HT-29 (cell line): ENCODE data around the gene TNNT3. TPM values are rescaled to one million over a fixed set of nuclear protein-coding genes. Genes with fewer than 3 reads are reported as not detected.
"Not testable (repeated sequence)": the region's sequence is repeated elsewhere in the genome, so short reads cannot be mapped to it uniquely, and the experiment has no call there.

Source experiments
- DNase-seq: peaks from one replicate; pipeline ENCODE4 v3.0.0-alpha.2; 2015; ENCODE audit warnings: low spot score
- total RNA-seq: library from RNA; depleted of rRNA; stranded (reverse); fragments of >200 nt; shearing (Covaris generic); gene quantifications from 2 replicates; pipeline ENCODE4 v1.2.3, GENCODE V29; 2014

Gene TNNT3
- total RNA-seq, 1 experiment from 2014 or later = not detected

DNA sequence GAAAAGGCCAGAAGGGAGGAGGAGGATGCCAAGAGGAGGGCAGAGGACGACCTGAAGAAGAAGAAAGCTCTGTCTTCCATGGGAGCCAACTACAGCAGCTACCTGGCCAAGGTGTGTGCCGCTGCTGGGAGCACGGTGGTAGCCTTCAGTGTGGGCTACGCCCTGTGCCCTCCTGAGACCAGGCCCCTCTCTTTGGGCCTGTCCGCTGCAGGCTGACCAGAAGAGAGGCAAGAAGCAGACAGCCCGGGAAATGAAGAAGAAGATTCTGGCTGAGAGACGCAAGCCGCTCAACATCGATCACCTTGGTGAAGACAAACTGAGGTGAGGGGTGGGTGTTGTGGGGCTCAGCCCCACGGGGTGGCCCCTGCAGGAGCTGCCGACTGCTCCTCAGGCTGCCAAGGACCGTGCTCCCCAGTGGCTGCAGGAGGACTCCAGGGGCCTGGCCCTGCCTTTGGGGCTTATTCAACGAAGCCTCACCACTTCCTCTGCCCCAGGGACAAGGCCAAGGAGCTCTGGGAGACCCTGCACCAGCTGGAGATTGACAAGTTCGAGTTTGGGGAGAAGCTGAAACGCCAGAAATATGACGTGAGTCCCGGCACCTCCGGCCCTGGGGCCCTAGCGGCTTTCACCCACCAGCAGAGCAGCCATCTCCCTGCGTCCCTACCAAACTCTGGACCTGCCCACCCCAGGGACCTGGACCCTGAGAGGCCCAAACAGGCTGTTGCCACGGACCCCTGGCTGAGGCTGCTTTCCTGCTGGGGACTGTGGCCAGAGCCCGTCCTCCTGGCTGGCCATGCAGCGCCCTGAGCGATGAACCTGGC, 15.0 kb downstream of the TNNT3 start:
- no peak for DNase-seq

DNA sequence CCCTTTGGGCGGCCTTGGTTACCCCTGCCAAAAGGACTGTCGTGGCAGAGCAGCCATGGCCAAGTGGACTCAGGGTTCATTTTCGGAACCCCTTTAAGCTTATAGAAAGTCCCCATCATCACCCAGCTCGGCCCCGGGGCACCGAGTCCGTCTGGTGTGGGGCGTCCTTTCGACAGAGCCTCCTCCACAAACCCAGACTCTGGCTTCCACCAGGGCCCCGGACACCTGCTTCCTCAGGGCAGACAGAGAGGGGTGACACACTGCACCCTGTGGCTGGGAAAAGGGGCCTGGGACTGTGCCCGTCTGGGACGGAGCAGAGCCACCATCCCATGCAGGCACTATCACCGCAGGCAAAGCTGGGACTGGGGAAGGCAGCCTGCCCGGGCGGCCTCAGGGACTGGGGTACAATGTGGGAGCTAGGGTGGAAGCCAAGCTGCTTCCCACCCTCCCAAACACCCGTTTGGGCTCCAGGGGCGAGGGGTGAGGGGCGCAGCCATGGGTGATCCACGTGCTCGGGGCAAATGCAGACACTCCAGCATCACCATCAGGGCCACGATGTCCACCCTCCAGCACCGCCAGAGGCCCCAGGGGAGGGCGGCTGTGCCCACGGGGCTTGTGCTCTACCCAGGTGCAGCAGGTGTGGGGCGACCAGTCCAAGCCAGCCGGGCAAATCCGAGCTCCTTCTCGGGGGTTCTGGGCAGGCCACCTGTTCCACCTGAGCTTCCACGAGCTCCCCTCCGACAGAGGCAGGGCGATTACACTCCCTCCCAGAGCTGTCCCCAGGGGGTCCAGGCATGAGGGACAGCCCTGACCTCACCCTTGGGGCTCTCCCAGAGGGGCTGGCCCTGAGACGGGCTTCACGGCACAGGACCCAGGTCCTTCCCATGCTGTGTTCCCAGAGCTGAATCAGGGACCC, 15.9 kb downstream of the TNNT3 start:
- DNase-seq = no peak

DNA sequence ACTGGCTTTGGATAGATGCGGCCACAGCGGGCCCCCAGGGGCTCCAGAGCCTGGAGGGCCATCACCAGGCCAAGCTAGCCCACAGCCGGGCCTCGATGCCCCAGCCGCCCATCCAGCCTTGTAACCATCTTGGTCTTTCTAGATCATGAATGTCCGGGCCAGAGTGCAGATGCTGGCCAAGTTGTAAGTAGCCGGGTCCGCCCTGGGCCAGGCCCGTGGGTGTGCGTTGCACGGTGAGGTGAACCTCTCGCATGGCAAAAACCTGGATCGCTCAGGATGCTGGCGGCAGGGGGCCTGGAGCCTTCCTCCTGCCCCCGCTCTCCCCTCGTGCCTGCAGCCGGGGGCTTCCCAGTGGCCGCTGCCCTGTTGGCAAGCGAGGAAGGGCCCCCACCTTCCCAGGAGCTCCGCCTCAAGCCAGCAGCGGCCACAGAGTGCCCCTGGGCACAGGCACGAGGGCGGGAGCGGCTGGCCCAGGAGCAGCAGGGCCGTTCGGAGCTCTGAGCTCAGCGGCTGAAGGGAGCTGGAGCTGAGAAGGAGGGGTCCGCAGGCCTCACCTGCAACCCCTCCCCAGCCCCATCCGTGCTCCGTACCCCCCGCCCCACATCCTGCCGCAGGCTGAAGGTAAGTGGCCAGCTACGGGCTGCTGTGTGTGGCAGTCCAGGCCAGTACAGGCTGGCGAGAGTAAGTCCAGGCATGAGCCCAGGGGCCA, 16.7 kb downstream of the TNNT3 start:
- no peak for DNase-seq

DNA sequence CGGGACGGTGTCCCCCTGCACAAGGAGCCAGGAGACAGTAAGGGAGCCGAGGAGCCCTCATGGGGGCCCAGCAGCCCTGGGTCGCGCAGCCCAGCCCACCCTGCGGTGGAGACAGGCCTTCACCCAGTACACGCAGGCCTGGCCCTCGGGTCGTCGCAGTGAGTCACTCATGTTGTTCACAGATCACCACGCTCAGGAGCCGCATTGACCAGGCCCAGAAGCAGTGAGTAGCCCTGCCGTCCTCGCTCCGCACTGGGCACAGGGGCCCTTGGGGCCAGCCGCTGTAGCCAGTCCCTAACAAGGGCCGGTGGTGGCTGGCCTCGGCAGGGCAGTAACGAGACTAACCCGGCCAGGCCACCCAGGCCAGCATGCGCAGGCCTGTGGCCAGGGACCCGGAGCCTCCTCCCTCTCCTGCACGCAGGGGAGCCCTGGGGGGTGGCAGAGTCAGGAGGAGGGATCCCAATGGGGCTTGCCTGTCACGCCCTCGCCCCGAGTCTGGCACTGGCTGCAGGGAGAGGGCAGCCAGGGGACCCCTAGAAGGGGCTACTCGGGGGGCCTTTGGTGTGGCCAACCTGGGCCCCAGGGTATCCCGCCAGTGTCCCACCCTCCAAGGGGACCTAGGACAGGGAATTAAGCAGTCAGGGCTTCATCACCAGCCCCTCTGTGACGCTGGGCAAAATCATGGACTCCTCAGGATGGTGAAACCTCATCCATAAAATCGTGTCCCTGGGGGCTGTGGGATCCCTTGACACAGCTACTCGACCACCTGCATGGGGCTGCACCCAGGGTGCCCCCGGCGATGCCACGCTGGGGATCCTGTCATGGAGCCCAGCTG, 17.5 kb downstream of the TNNT3 start:
- no peak for DNase-seq

DNA sequence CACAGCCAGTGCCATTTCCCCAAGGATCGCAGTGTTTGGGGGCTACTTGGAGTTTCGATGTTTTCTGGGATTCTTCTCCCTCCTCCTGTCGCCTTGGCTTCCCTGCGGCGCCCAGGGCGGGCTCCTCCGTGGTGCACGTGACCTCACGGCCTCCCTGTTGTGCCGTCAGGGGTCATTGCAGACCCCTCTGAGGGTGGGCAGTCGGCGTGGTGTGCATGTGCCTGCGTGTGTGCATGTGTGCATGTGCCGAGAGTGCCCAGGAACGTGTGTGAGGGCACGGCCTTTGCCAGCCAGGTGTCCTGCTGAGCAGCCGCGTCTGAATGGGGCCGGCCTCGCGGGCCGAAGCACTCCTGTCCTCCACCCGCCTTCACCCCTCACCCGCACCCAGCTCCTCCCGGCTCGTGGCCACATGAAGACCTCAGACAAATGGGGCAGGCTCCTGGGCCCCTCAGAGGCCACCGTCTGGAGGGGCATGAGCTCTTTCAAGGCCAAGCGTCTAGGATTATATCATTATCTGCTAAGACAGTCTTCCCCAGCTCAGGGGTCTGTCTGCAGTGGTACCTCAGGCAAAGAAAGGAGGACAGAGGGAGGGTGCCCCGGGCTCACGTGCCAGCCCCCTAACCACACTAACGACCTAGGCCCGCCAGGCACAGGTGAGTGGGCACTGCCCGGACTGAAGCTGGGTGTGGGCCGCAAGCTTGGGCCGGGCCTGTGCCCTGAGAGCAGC, 18.3 kb downstream of the TNNT3 start:
- no peak for DNase-seq

DNA sequence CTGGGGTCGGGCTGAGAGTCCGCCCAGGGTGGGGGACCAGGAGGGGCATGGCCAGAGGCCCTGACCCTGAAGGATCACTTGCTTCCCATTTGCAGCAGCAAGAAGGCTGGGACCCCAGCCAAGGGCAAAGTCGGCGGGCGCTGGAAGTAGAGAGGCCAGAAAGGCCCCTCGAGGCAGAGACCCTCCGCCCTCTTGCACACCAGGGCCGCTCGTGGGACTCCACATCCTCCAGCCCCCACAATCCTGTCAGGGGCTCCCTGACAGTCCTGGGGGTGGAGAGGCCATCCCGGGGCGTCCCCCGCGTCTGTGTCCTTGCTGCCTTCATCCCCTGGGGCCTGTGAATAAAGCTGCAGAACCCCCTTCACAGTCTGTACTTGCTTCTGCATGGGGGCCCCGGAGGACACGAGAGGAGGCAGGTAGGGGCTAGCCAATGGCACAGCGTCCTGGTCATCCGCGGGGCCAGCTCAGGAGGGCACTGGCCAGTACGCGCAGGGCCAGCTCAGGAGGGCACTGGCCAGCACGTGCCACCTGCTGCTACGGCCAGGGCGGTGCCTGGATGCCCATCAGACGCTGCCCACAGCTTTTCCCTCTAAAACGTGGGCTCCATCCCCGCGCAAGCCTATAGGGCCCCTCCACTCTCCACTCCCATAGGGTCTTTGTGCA, 19.0 kb downstream of the TNNT3 start:
- no peak for DNase-seq

DNA sequence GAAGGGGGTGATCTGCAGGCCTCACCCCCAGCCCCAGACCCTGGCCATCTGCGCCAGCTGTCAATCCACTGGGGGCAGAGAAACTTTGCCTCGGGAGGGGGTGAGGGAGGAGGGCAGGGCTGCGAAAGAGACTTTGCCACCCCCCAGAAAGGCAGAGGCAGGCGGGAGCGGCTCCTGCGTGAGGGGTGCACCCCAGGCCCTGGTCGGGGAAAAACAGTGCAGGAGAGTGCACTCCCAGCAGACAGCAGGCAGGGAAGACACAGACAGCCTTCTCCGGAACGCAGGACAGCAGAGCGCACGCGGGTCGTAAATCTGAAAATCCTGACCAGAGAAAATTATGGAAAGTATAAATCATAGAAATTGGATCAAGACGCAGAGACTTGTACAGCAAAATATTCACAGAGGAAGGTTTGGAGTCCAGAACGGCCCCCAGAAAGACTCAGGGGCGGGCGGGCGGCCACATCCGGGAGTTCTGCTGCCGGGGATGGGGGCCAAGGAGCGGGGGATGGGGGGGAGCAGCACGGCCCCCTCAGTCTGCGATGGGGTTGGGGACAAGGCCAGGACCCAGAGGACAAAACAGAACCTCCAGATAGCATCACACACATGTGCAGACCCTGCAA, 19.6 kb downstream of the TNNT3 start:
- no peak for DNase-seq

DNA sequence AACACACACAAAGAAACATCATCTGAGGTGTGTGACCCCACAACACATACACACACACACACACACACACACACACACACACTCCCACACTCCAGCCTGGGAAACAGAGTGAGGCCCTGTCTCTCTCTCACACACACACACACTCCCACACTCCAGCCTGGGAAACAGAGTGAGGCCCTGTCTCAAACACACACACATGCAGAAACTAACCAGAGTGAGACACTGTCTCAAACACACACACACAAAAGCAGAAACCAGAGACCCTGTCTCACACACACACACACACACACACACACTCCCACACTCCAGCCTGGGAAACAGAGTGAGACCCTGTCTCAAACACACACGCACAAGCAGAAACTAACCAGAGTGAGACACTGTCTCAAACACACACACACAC, 20.3 kb downstream of the TNNT3 start:
- DNase-seq = not testable (repeated sequence)

DNA sequence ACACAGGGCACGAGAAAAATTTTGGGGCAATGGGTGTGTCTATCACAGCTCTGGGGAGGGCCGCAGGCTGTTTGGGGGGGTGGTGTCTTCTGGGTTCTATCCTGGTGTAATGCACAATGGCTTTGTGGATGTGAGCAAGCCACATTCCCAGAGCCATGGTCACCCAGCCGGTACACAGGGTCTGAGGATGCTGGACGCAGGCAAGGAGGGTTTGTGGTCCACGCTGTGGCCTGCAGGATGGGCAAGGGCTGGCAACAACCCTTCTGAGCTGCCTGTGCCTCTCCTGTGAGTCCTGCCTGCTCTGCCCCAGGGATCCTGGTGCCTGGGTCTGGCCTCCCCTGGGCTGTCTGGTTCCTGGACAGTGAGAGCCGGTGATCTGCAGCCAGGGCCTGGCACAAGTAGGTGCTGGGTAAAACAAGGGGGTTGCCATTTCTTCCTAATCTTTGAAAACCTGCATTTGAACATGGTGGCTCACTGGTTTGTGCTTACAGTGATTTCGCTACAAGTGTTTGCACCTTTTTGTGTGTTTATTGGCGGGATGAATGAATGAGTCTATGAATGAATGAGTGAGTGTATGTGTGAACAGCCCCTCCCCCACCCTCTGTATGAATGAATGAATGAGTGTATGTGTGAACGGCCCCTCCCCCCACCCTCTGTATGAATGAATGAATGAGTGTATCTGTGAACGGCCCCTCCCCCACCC, 23.2 kb downstream of the TNNT3 start:
- no peak for DNase-seq

DNA sequence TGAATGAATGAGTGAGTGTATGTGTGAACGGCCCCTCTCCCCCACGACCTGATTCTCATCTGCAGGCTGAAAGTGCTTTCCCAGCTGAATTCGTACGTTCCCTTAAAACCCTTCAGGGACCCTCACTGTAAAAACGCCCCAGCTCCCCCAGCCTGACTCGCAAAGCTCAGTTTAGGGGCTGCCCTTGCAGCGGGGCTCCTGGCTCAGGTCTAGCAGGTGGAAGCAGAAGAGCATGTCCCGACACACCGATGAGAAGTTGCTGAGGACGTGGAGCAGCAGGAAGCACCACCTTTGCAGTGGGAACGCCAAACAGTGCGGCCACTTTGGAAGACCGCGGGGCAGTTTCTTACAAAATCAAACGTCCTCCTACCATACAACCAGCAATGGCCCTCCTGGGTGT, 24.1 kb downstream of the TNNT3 start:
- DNase-seq = no peak

DNA sequence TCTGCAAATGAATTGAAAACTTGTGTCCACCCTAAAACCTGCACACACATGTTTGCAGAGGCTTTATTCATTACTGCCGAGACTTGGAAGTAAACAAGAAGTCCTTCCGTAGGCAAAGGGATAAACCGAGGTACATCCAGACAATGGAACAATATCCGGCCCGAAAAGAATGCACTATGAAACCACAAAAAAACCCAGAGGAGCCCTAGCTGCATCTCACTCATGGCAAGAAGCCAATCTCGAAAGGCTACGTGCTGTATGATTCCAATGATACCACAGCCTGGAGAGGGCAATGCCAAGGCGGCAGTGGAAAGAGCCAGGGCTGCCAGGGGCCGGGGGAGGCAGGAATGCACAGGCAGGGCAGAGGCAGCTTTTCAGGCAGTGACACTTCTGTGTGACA, 24.5 kb downstream of the TNNT3 start:
- DNase-seq = peak; percentile 41

DNA sequence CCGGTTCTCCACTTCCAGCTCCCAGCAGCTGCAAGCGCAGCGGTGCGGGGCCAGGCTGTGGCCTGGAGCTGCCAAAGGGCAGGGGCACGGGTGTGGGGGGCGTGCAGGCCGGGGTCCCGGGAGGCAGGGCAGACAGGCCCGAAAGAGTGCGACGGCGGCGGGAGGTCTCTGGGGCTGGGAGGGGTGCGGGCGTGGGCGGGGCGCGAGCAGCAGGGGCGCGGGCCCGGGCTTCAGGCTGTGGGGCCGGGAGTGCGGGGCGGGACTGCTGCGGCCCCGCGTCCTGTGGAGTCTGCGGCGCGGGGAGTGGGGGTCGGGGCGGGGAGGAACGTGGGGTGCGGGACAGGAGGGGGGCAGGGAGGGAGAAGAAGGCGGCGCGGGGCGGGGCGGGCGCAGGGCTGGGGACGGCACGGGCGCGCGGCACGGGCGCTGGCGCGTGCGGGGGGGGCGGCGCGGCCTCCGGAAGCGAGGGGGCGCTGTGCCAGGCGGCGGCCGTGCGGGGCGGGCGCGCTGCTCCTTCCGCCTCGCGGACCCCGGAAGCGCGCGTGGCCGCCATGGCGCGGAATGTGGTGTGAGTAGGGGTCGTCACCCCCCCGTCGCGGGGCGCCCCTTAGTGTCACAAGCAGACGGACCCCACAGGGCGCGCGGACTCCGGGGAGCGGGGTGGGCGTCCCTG, 27.4 kb downstream of the TNNT3 start, which contains the start of gene MRPL23:
Gene MRPL23, plus strand, starts transcription at position 521 of the 673 bp plus-strand sequence. Its CDS starts 31 bp downstream, at position 552.
- no peak for DNase-seq

DNA sequence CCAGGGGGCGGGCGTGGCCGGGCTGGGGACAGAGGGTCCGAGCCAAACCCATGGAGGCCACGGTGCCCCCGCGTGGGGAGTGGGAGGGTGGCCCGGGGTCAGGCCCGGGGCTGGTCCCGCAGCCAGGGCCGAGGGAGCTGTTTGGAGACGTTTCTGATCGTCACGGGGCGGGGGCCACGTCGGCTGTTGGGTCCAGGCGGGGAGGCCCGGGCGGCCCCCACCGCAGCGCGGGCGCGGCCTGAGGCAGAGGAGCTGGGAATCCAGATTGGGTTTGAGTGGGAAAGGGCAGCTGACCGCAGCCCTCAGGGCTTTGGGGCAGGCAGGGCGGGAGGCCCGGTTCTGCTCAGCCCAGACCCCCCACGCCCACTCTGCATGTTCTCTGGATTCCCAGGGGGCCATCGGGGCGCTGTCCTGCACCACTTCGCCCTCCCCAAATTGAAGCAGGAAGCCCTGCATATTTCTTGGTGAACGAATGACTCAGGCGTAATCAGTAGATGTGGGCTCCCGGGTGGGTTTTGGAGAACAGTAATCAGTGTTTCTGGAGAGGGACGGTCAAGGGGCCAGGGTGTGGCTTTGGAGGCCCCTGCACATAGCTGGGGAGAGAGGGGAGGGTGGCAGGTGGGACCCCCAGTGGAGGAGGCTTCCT, 28.2 kb downstream of the TNNT3 start:
- no peak for DNase-seq

DNA sequence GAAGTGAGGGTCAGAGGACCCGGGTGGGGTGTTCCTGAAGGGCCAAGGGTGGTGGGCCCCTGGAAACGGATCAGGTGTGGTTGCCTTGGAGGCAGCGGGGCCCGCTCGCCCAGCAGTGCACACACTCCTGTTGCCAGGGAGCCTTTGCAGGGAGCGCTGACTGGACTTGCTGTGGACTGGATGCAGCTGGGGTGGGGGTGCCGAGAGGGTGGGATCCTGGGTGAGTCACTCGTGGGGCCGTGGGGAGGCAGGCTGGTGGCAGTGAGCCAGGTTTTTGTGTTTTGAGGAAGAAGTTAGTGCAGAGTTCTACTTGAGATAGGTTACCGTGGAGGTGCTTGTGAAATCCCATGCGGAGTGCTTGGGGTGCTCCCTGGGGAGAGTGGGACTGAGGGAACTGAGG, 28.9 kb downstream of the TNNT3 start:
- no peak for DNase-seq

DNA sequence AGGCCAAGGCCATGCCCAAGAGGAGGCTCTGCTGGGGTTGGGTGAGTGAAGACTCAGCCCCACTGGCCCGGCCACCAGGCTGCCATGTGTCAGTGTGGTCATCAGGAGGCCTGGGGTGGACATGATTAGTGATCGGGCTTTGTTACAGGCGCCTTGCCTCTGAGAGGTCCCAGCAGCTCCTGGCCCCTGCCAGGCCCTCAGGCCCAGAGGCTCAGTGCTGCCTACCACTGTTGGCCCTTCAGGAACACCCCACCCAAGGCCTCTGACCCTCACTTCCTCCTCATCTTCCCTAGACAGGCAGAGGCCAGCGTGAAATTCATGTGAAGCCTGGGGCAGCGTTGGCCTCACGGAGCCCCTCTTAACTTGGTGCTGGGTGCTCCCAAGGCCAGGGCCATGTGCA, 29.8 kb downstream of the TNNT3 start:
- no peak for DNase-seq

DNA sequence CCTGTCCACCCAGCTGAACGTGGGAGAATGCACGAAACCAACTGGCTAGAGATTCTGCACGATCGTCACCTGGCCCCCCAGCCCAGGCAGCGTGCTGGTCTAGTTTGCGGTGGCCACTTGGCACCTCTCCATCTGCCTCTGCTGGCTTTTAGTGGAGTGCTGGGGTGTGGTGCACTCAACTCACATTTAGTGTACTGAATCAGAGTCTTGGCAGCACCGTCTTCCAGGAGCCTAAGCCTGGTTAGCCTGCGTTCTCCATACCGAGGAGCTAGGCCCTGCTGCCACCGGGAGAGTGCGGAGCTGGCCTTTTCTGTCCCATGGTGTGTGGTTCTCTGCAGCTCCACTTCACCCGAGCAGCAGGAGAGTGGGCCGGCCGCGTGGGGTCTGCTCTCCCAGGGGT, 30.4 kb downstream of the TNNT3 start:
- DNase-seq = no peak

DNA sequence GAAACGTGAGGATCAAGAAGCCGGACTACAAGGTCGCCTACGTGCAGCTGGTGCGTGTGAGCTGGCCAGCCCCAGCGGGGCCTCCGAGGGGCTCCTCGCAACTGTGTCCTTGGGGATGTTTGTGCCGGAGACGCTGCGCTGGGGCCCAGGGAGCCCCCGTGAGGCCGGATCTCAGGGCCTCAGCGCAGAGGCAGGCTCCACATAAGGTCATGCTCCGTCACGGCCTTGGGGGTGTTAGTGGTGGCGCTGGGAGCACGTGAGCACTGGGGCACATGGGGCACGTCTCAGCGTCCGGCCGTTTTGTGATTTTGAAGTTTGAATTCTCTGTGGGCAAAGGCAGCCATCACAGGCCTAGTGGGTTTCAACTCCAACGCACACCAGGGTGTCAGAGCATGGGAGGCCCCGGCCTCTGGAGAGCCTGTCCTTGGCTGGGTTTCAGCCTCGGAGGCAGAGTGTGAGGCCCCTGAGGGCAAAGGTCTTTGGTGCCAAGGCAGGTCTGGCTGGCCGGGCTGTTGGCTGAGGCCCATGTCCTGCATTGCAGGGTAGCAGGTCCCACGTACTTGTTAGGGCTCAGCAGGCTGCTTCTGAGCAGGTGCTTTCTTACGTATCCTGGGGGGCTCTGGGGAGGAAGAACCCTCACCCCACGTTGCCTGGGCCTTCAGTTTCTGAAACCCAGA, 33.4 kb downstream of the TNNT3 start:
- DNase-seq = no peak
